OCI-LY7 (cell line): ENCODE measurements around the gene PTGR1. TPM values are rescaled to one million over a fixed set of nuclear protein-coding genes. Genes with fewer than 3 reads are reported as not detected.
A peak's percentile ranks its signal among the peaks of the same experiment; 100 is the strongest.

Experiments
- BruUV-seq: library from RNA; stranded (reverse); fragments of 400-500 nt; replicated peaks from 2 replicates; lab custom pipeline; 2021; lab: Mats Ljungman, UMichigan
- CTCF ChIA-PET: fragments of 300-600 bp; sonication (Branson Sonifier 250); formaldehyde crosslinking; loops from one replicate; lab custom pipeline; 2022; ENCODE audit warnings: antibody characterized with exemption; ENCODE audit not compliant: unreplicated experiment; lab: Charles Lee
- POLR2A ChIA-PET: fragments of 300-600 bp; sonication (Branson Sonifier 250); formaldehyde crosslinking; loops from one replicate; lab custom pipeline; 2022; ENCODE audit warnings: antibody characterized with exemption; lab: Charles Lee
- DNase-seq: peaks from one replicate; pipeline ENCODE4 v3.0.0-alpha.2; 2015; ENCODE audit warnings: low spot score
- H2AFZ ChIP-seq: fragments of 200-600 bp; sonication (generic), shearing (Covaris generic); 2 replicates; pipeline ENCODE4 v1.6.1; 2014; ENCODE audit warnings: mild to moderate bottlenecking, antibody characterized with exemption, low read length, moderate library complexity
- H3K27ac ChIP-seq: fragments of 200-600 bp; sonication (generic); 2 replicates; pipeline ENCODE4 v1.5.1; 2014; ENCODE audit warnings: mixed run types, low read depth, mild to moderate bottlenecking, moderate library complexity, low read length, inconsistent platforms; ENCODE audit not compliant: poor library complexity, severe bottlenecking
- H3K36me3 ChIP-seq: fragments of 200-600 bp; sonication (generic); 2 replicates; pipeline ENCODE4 v1.6.1; 2014; ENCODE audit warnings: mild to moderate bottlenecking, antibody characterized with exemption, low read length, moderate library complexity, mixed read lengths; ENCODE audit not compliant: insufficient read depth
- H3K4me1 ChIP-seq: fragments of 200-600 bp; sonication (generic); 2 replicates; pipeline ENCODE4 v1.5.1; 2014; ENCODE audit warnings: mild to moderate bottlenecking, low read length; ENCODE audit not compliant: insufficient read depth, poor library complexity, severe bottlenecking
- H3K4me2 ChIP-seq: fragments of 200-600 bp; sonication (generic); 2 replicates; pipeline ENCODE4 v1.6.1; 2014; ENCODE audit warnings: mild to moderate bottlenecking, low read length
- H3K4me3 ChIP-seq: fragments of 200-600 bp; sonication (generic); 2 replicates; pipeline ENCODE4 v1.5.1; 2014; ENCODE audit warnings: mild to moderate bottlenecking, low read depth, low read length; ENCODE audit not compliant: poor library complexity, severe bottlenecking
- H3K79me2 ChIP-seq: fragments of 200-600 bp; sonication (generic); 2 replicates; pipeline ENCODE4 v1.6.1; 2016; ENCODE audit warnings: low read depth, mild to moderate bottlenecking, low read length, moderate library complexity, mixed read lengths; ENCODE audit not compliant: insufficient read depth
- H3K9me2 ChIP-seq: fragments of 200-600 bp; sonication (generic); 2 replicates; pipeline ENCODE4 v1.6.1; 2016; ENCODE audit warnings: mild to moderate bottlenecking, low read length, mixed read lengths; ENCODE audit not compliant: insufficient read depth
- H3K9me3 ChIP-seq: fragments of 200-600 bp; sonication (generic); 2 replicates; pipeline ENCODE4 v1.6.1; 2014; ENCODE audit warnings: mild to moderate bottlenecking, mixed run types, low read length, mixed read lengths
- H4K20me1 ChIP-seq: fragments of 200-600 bp; sonication (generic); 2 replicates; pipeline ENCODE4 v1.6.1; 2014; ENCODE audit warnings: mild to moderate bottlenecking, antibody characterized with exemption, low read length, moderate library complexity, mixed read lengths; ENCODE audit not compliant: insufficient read depth
- EZH2phosphoT487 ChIP-seq: fragments of 200-600 bp; sonication (generic); IDR thresholded peaks from 2 replicates; pipeline ENCODE4 v1.6.1; 2018; ENCODE audit warnings: low read depth, borderline replicate concordance, mild to moderate bottlenecking, mixed run types, antibody characterized with exemption, low read length, moderate library complexity, mixed read lengths
- intact Hi-C: fragments of 100-400 bp; cut with micrococcal nuclease; formaldehyde crosslinking; loops from one replicate; pipeline ENCODE4 v1.10.0; 2022; ENCODE audit not compliant: unreplicated experiment
- total RNA-seq, 2 experiments: library from RNA; depleted of rRNA in 1 of 2; stranded (reverse); fragments of >200 nt in 1 of 2; shearing (Covaris generic) in 1 of 2; gene quantifications; 2 replicates each; pipeline ENCODE4 v1.2.3, GENCODE V29; 2014 to 2022
- TF ChIP-seq, protein P1 (sequence below): fragments of 200-600 bp; sonication (generic); conservative IDR thresholded peaks from 2 replicates; pipeline ENCODE4 v1.5.1; 2014; ENCODE audit warnings: mild to moderate bottlenecking, antibody characterized with exemption, low read length, moderate library complexity, mixed read lengths

The PTGR1 gene
- total RNA-seq, 2 experiments from 2014 or later: not detected

DNA sequence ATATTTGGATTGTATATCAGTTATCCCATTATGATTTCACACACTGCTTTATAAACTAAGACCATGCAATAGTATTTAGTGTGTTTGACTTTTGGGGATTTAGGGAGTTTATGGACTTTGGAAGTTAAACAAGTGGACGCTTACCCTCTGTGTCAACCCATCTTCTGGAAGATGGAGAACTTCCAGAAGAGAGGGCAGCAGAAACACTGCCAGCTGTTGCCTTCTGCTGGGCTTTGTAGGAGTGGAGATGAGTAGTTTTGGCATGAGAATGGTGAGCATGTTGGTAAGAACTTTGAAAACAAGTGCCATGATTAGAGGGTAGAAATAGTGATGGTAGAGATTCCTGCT, 33.9 kb upstream of the PTGR1 start:
- peaks cover 21% of the 10 kb centered on the region for H3K36me3 ChIP-seq
- peak overlapping the region; percentile 86 for H3K4me2 ChIP-seq
- CTCF ChIA-PET: interaction anchor here (0.6 kb wide), 1 partner anchor 29 kb away, joined by 3 read pairs; no protein-coding TSS in a partner anchor
- intact Hi-C loops: no loop called here
- H3K9me3 ChIP-seq: no peaks in the 10 kb centered on the region
- peaks cover 67% of the 10 kb centered on the region for H3K79me2 ChIP-seq
- H2AFZ ChIP-seq: no peak overlapping the region
- DNase-seq: no peak
- H3K4me3 ChIP-seq: peak overlapping the region; percentile 88
- no peaks in the 10 kb centered on the region for H3K9me2 ChIP-seq
- no peak overlapping the region for H3K27ac ChIP-seq
- H3K4me1 ChIP-seq: peaks cover 26% of the 10 kb centered on the region
- BruUV-seq: no TSS peak
- POLR2A ChIA-PET: interaction anchor here (1.3 to 1.6 kb wide), 2 partner anchors 18 to 36 kb away, joined by 3 read pairs; no protein-coding TSS in a partner anchor
- TF ChIP-seq, protein P1, sequence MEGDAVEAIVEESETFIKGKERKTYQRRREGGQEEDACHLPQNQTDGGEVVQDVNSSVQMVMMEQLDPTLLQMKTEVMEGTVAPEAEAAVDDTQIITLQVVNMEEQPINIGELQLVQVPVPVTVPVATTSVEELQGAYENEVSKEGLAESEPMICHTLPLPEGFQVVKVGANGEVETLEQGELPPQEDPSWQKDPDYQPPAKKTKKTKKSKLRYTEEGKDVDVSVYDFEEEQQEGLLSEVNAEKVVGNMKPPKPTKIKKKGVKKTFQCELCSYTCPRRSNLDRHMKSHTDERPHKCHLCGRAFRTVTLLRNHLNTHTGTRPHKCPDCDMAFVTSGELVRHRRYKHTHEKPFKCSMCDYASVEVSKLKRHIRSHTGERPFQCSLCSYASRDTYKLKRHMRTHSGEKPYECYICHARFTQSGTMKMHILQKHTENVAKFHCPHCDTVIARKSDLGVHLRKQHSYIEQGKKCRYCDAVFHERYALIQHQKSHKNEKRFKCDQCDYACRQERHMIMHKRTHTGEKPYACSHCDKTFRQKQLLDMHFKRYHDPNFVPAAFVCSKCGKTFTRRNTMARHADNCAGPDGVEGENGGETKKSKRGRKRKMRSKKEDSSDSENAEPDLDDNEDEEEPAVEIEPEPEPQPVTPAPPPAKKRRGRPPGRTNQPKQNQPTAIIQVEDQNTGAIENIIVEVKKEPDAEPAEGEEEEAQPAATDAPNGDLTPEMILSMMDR: no peak
- TF ChIP-seq EZH2phosphoT487: no peak
- H4K20me1 ChIP-seq: peaks cover 14% of the 10 kb centered on the region; the same call in 1 of the 2 replicates

DNA sequence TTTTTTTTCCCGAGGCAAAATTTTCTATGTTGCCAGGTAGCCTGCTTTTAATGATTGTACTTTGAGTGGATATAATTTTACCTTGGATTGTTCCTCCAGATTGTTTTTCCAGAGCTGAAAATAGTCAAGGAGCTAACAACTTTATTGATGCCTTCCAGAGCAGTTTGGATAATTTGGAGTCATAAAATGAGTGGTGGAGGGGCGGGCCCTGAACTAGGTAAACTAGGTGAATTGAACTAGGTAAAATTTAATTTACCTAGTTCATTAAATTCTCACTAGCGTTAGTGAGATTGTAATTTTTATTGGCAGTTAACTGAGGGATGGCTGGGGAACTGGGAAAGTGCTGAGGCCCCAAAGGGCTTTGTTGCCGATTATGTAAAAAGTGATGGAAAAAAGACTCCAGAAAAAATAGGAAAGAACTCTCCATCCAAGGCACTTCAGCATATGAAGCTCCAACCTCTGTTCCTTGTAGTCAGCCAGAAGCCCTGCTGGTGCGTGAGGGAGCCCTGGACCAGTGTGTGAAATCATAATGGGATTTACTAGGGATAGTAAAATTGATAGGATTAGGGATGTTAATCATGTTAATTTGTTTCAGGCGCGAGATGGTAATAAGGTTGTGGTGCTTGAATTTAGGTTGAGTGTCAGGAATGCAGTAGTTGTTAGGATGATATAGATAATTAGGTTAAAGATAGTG, 33.4 kb upstream of the PTGR1 start:
- intact Hi-C loops: no loop called here
- Histone ChIP-seq H3K9me3 (no peaks in the 10 kb centered on the region), H3K4me3 (peak overlapping the region; percentile 88), H3K79me2 (peaks cover 62% of the 10 kb centered on the region), H3K9me2 (no peaks in the 10 kb centered on the region), H3K4me2 (peak overlapping the region; percentile 86), H3K27ac (no peak overlapping the region), H3K36me3 (peaks cover 21% of the 10 kb centered on the region), H2AFZ (no peak overlapping the region), H4K20me1 (peaks cover 14% of the 10 kb centered on the region; the same call in 1 of the 2 replicates), H3K4me1 (peaks cover 26% of the 10 kb centered on the region)
- BruUV-seq: no TSS peak
- peak; percentile 1 for DNase-seq
- ChIA-PET CTCF (no interaction called here), POLR2A (interaction anchor here (1.3 to 1.6 kb wide), 3 partner anchors 18 to 149 kb away, joined by 3 to 4 read pairs (median 3); partner anchors contain the start of gene ECPAS)
- no peak for TF ChIP-seq EZH2phosphoT487
- TF ChIP-seq, protein P1: no peak

GRCh38 chr9:111632060-111632459, 32.6 kb upstream of the PTGR1 start:
- H3K79me2 ChIP-seq: peaks cover 54% of the 10 kb centered on the region
- peak overlapping the region; percentile 59 for H3K27ac ChIP-seq
- H3K9me2 ChIP-seq: no peaks in the 10 kb centered on the region
- ChIA-PET POLR2A (interaction anchor here (0.8 to 1.6 kb wide), 3 partner anchors 15 to 148 kb away, joined by 3 to 4 read pairs (median 3); partner anchors contain the start of gene ECPAS), CTCF (no interaction called here)
- H3K4me1 ChIP-seq: peaks cover 26% of the 10 kb centered on the region
- peaks cover 12% of the 10 kb centered on the region; the same call in 1 of the 2 replicates for H4K20me1 ChIP-seq
- intact Hi-C loops: no loop called here
- H3K4me3 ChIP-seq: peak overlapping the region; percentile 88
- H3K36me3 ChIP-seq: peaks cover 21% of the 10 kb centered on the region
- no TSS peak for BruUV-seq
- H2AFZ ChIP-seq: peak overlapping the region; percentile 62; the same call in 1 of the 2 replicates
- TF ChIP-seq, protein P1: no peak
- peak; percentile 34 for DNase-seq
- no peaks in the 10 kb centered on the region for H3K9me3 ChIP-seq
- H3K4me2 ChIP-seq: peak overlapping the region; percentile 86
